BJ (cell line): ENCODE data around the gene TMSB10. TPM values are rescaled to one million over a fixed set of nuclear protein-coding genes. Genes with fewer than 3 reads are reported as not detected.
"Not testable (repeated sequence)": the region's sequence is repeated elsewhere in the genome, so short reads cannot be mapped to it uniquely, and the experiment has no call there.

Experiments
- CTCF ChIA-PET: fragments of 350-600 bp; formaldehyde crosslinking; extraction: SDS; loops from one replicate; lab custom pipeline; 2021; ENCODE audit warnings: antibody characterized with exemption, inconsistent platforms; lab: Yijun Ruan, JAX
- POLR2A ChIA-PET: fragments of 300-600 bp; sonication (Branson Sonifier 250); formaldehyde crosslinking; extraction: SDS; loops from one replicate; lab custom pipeline; 2021; ENCODE audit warnings: antibody characterized with exemption; lab: Charles Lee
- DNase-seq: peaks from one replicate; pipeline ENCODE4 v3.0.0-alpha.2; 2011; ENCODE audit warnings: low read depth
- H3K27me3 ChIP-seq: 2 replicates; pipeline ENCODE4 v1.6.0; 2011; ENCODE audit warnings: low read length; ENCODE audit not compliant: control insufficient read depth, insufficient read depth
- H3K36me3 ChIP-seq: 2 replicates; pipeline ENCODE4 v1.5.1; 2011; ENCODE audit warnings: low read length; ENCODE audit not compliant: control insufficient read depth, insufficient read depth
- H3K4me3 ChIP-seq: 2 replicates; pipeline ENCODE4 v1.5.1; 2011; ENCODE audit warnings: low read depth, mild to moderate bottlenecking, control low read depth, low read length
- CTCF ChIP-seq: IDR thresholded peaks from 2 replicates; pipeline ENCODE4 v1.5.1; 2011; ENCODE audit warnings: low read depth, mild to moderate bottlenecking, control low read depth, inconsistent platforms, low read length, moderate library complexity; ENCODE audit not compliant: insufficient read depth
- polyA plus RNA-seq: library from polyadenylated mRNA; depleted of rRNA; stranded (reverse); fragments of >200 nt; gene quantifications from 2 replicates; pipeline ENCODE4 v1.2.3, GENCODE V29; 2011

The TMSB10 gene
- polyA plus RNA-seq, 1 experiment: 3,073 TPM

GRCh38 chr2:84940088-84940470, 34.6 kb downstream of the TMSB10 start:
- Histone ChIP-seq H3K36me3 (no peaks in the 10 kb centered on the region), H3K27me3 (no peaks in the 10 kb centered on the region), H3K4me3 (no peak overlapping the region)
- DNase-seq: no peak
- no peak for TF ChIP-seq CTCF
- CTCF ChIA-PET: interaction anchor here (0.8 to 14.0 kb wide), 6 partner anchors 9 to 127 kb away, joined by 3 to 106 read pairs (median 4); no protein-coding TSS in a partner anchor
- POLR2A ChIA-PET: no interaction called here

GRCh38 chr2:84940831-84941412, 35.5 kb downstream of the TMSB10 start:
- Histone ChIP-seq H3K4me3 (no peak overlapping the region), H3K36me3 (no peaks in the 10 kb centered on the region), H3K27me3 (no peaks in the 10 kb centered on the region)
- TF ChIP-seq CTCF: no peak
- ChIA-PET POLR2A (no interaction called here), CTCF (interaction anchor here (1.1 to 14.0 kb wide), 4 partner anchors 13 to 126 kb away, joined by 3 to 106 read pairs (median 4); no protein-coding TSS in a partner anchor)
- no peak for DNase-seq

DNA sequence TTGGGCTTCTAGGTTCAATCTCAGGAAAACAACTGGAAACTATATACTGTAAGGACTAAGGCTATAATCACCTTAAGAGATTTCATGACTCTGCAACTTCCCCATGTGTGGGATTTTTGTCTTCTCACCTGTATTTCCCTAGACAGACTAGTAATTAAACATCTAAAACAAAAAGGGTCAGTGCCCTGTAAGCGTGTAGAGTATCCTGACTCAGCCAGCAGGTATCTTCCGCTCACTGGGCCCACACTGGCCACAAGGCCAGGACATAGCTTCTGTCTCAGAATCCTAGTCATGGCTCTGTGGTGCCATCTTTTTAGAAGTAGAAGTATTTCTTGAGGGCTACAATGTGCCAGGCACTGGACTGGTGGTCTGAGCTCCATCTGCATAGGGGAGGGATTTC, 36.7 kb downstream of the TMSB10 start:
- no peaks in the 10 kb centered on the region for H3K27me3 ChIP-seq
- POLR2A ChIA-PET: no interaction called here
- no peak overlapping the region for H3K4me3 ChIP-seq
- DNase-seq: no peak
- TF ChIP-seq CTCF: no peak
- CTCF ChIA-PET: interaction anchor here (1.1 to 14.0 kb wide), 3 partner anchors 17 to 358 kb away, joined by 4 to 106 read pairs (median 4); no protein-coding TSS in a partner anchor
- no peaks in the 10 kb centered on the region for H3K36me3 ChIP-seq

DNA sequence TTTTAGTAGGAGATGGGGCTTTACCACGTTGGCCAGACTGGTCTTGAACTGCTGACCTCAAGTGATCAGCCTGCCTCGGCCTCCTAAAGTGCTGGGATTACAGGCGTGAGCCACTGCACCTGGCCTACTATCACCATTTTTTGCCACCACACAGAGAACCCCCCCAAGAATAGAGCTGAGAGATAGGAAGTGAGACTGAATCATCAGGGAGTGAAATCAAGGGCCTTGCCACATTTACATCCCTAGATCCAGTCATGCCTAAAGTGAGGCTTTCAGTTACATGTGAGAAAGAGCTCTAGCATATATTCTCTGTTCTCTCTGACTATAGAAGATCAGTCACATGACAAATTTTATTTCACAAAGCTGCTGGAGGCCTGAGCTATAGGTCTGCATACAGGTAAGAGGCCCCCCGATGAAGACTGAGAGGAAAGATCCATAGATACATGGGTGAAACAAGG, 37.5 kb downstream of the TMSB10 start:
- POLR2A ChIA-PET: interaction anchor here (0.7 kb wide), 1 partner anchor 113 kb away, joined by 3 read pairs; no protein-coding TSS in a partner anchor
- Histone ChIP-seq H3K4me3 (no peak overlapping the region), H3K36me3 (no peaks in the 10 kb centered on the region), H3K27me3 (no peaks in the 10 kb centered on the region)
- CTCF ChIA-PET: interaction anchor here (1.1 to 14.0 kb wide), 2 partner anchors 17 to 357 kb away, joined by 4 to 106 read pairs; no protein-coding TSS in a partner anchor
- DNase-seq: no peak
- TF ChIP-seq CTCF: no peak

GRCh38 chr2:84944295-84944909, 38.9 kb downstream of the TMSB10 start:
- H3K4me3 ChIP-seq: no peak overlapping the region
- DNase-seq: no peak
- H3K27me3 ChIP-seq: no peaks in the 10 kb centered on the region
- no peak for TF ChIP-seq CTCF
- CTCF ChIA-PET: interaction anchor here (14.0 kb wide), 1 partner anchor 19 kb away, joined by 106 read pairs; no protein-coding TSS in a partner anchor
- H3K36me3 ChIP-seq: no peaks in the 10 kb centered on the region
- POLR2A ChIA-PET: no interaction called here

- CTCF ChIA-PET: interaction anchor here (1.4 to 14.0 kb wide), 4 partner anchors 12 to 353 kb away, joined by 3 to 106 read pairs (median 8); no protein-coding TSS in a partner anchor
- H3K27me3 ChIP-seq, H3K4me3 ChIP-seq, DNase-seq, H3K36me3 ChIP-seq, POLR2A ChIA-PET: not testable (repeated sequence)
Measured at GRCh38 chr2:84945838-84946203, 40.4 kb downstream of the TMSB10 start.
